NCI-H1694 (cell line): ENCODE results near the gene PREP.
A peak's percentile ranks its signal among the peaks of the same experiment; 100 is the strongest.
"Not testable (repeated sequence)": the region's sequence is repeated elsewhere in the genome, so short reads cannot be mapped to it uniquely, and the experiment has no call there.

Source experiments
- DNase-seq: peaks from one replicate; lab custom pipeline; 2025; lab: John Stamatoyannopoulos, UW

The PREP gene

DNA sequence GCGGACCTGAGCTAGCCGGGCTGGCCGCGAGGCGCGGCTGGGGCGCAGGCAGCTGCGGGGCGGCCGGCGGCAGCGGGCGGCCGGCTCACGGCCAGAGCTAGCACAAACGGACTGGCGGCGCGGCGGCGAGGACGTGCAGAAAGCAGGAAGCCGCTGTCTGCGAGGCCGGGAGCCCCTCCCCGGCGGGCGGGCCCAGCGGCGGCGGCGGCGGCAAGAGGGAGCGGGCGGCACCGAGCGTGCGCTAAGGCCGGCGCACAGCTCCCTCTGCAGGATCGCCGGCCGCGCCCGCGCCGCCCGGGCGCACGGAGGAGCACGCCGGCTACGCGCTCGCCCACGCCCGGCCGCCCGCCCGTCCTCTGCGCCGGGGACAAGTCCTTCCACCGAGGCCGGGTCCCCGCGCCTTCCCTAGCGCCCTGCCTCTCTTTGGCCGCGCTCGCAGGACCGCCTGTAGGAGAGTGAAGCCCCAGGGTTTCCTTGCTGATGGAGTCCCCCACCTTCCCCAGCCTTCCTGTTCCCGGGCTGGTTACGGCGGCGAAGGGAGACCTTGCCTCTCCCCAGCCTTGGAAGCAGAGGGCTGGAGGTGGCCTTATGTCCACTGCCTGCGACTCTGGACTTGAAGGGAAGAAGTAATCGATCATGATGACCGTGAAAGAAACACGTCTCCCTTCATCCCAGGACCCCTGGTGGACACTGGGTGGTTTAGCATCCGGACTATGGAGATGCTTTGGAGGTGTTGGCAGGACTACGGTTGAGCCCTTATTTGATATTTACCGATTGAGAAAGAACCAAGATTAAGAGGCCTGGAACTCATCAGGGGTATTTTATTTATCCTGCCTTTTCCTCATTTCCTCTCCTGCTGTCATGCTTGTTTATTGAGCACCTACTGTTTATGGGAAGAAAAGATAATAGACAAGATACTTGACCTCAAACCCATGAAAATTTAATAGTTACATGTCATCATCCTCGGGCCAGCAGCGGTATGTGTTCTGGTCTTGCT lies at the start of gene PREP:
PREP (minus strand) TSS at position 144 of the 997 bp plus-strand sequence. CDS start 191 bp downstream, outside the sequence.
- DNase-seq = peak; percentile 42

DNA sequence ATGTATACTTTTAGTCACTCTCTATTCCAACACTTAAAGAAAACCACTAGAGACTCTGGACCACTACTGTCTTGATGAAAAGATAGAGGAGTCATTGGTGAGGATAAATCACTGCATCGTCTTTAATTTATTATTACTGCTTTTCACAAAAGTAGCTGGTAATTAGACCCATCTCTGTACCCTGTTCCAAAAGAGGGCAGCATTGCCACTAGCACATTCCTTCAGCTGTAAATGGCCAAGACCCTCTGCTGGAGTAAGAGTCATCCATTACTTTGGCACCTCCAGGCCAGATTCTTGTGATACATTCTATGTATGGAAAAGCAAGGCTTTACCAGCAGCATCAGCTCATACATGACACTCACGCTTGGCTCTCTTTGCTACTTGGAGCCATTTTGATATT lies 49.5 kb upstream of the PREP start:
- no peak for DNase-seq

DNA sequence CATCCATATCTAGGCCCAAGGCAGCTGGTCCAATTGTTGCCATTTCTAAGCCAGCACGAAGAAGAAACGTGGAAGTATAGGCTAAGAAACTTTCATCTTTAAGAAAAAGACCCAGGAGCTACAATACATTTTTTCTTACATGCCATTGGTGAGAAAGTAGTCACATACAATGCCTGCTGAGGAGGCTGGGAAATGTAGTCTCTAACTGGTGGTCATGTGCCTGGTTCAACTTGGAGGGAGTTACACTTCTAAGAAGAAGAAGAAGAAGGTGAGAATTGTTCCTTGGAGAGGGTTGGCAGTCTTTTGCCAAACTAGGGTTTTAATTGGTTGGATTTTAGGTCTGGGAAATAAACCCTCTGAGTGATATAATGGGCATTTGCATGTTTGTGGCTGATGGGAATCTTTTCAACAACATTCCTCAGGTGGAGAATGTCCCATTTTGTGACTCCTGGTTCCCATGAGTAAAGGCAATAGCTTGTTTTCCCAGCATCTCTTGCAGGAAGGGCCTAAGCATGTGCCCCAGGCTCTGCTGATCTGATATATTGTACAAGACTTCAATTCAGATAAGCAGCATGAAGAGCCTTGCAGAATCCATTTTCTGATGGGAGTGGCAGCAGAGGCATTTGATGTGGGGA lies 47.0 kb upstream of the PREP start:
- DNase-seq = no peak

DNA sequence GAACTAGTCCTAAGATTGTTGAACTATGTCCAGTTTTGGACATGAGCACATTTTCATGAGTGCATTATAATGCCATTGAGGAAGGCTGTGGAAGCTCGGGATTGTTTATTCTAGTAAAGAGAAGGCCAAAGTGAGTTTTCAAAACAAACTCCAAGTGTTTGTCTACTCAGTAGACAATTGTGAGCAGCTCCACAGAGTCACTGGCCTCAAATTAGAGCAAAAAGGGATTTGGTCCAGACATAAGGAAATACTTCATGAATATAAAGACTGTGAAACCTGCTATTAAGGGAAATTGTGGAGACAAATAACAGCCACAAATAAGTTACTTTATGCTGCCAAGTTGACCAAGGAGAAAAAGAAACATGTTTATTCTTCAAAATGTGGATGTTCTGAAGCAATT lies 42.6 kb upstream of the PREP start:
- DNase-seq = no peak

DNA sequence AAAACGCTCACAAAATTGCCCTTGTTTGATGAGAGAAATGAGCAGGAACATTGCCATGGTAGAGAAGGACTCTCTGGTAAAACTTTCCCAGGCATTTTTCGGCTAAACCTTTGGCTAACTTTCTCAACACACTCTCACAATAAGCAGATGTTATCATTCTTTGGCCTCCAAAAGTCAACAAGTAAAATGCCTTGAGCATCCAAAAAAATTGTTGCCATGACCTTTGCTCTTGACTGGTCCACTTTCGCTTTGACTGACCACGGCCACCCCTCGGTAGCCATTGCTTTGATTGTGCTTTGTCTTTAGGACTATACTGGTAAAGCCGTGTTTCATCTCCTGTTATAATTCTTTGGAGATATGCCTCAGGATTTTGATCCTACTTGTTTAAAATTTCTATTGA lies 41.1 kb upstream of the PREP start:
- DNase-seq = no peak

DNA sequence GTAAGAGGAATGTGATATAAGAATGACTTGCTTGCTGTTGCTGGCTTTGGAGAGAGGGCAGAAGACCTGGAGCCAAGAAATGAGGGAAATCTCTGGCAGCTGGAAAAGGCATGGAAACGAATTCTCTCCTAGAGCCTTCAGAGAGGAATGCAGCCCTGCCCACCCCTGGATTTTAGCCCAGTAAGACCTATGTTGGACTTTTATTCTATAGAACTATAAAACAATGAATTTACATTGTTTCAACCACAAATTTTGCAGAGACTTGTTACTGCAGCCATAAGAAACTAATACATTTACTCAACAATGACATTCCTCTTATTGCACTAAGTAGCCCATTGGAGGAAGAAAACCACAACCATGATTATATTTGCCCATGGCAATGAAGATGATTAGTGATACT lies 39.5 kb upstream of the PREP start:
- DNase-seq = no peak

DNA sequence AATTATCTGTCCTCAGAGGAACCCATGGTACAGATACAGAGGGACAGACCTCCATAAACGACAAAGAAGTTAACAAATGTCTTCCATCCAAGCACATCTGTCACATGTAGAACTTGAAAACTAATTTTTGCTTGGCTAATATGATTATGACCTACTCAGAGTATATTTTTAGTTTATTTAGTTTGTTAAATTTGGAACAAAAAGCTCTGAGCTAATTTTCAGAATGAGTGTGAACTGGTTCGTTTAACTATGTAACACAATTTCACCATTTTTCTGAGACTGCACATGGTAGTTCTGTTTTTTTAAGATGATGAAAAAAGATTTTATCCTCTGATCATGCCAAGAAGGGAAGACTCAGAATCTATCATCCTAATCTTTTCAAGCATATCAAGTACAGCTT lies 34.4 kb upstream of the PREP start:
- DNase-seq = no peak

DNA sequence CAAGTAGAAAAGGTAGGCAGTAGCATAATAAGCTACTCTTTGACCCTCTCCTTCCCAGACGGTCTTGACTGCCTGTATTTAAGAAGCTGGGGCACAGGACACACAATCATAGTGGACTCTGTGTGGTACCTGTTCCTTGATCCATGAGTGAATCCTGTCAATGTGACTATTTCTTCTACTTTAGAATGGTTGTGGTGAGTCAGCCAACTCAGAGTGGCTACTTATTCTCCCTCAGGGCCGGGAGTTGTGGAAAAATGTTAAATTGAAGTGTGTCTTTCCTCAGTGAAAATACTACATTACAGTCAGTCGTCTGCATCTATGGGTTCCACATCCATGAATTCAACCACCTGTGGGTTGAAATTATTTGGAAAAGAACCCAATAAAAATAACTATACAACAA lies 30.8 kb upstream of the PREP start:
- no peak for DNase-seq

DNA sequence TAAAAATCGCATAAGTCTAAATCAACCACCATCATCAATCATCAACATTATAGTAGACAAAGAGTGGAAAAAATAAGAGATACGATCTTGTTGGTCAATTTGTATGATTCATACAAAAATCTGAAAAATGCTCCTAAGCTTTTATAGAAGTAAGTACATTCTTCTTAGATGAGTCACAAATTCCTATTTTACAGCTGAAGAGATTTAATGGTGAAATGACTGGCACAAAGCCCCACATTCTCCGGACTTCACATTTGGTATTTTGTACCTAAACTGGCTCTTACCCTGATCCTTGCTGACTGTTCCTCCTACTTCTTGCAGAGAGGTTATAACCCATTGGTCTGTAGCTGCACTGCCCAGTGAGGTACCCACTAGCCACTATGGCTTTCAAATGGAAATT lies 29.9 kb upstream of the PREP start:
- no peak for DNase-seq

DNA sequence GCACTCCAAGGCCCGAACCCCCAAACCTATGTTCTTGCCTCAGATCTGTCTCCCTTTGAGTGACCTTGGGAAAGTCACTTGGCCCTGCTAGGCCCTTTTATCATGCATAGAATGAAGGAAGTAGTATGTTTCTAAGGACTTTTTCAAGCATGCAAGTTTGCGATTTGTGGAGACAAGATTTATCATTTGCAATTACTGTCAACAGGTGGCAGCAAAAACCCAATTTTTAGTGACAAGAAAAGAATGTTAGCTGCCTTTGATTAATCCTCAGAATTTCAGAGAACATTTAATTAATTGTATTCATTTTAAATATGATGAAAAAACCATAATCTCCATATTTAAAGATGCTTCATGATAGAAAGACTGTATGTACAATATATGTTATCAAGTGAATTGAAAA lies 28.3 kb upstream of the PREP start:
- peak; percentile 24 for DNase-seq

DNA sequence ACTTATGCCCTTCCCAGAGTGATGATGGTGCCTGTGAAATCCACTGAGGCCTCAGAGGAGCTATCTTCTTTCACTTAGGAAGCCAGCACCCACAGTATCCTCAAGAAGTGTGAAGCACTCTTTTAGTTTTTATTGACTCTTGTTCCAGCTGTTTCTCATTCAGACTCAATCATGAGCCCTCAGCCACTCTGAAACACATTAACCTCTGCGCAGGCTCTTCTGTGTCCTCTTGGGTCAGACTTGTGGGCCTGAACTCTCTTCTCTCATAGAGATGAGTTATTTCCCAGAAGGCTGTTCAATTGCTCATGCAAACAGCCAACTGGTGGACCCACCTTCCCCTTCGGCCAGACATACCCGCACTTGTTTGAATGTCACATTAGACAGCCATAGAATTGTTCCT lies 27.8 kb upstream of the PREP start:
- no peak for DNase-seq

DNA sequence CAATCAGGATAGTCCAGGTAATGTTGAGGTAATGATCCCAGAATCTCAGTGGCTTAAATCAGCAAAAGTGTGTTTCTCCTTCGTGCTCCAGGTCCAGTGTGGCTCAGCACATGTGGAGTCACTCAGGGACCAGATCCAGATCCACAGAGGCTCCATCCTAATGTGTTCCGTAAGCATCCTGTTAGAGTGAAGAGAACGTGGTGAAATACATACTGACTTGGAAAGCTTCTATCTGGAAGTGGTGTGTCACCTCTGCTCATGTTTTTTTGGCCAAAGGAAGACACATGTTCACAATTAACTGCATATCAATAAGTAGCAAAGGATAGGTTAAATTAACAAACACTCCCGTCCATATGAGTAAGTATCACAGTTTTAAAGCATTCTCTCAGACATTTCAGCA lies 26.8 kb upstream of the PREP start:
- DNase-seq = no peak

DNA sequence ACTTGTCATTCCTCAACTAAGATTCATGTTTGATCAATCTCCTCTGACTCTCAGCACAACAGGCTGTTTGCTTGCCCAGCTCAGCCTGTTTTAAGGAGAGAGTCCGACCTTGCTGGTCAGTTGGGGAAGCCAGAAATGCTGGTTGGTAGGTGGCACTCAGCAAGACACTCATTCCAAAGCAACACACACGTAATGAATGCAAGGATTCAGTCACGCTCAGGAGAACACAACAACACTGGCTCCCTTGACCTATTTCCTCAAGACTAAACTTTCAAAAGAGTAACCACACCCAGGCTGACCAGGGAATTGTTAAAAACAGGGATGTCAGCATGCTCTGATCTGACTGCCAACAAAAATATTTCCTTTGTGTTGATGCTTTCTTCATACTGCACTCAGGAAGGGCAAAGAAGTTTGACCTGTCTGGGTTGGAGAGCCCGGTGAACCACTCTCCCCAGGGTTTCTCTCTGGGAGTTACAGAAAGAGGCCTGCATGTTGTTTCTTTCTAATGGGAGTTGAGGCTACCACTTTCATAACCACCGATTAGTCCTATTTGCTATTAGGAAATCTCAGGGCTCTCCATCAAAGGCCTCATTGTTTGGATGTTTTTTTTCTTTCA lies 25.6 kb upstream of the PREP start:
- no peak for DNase-seq

DNA sequence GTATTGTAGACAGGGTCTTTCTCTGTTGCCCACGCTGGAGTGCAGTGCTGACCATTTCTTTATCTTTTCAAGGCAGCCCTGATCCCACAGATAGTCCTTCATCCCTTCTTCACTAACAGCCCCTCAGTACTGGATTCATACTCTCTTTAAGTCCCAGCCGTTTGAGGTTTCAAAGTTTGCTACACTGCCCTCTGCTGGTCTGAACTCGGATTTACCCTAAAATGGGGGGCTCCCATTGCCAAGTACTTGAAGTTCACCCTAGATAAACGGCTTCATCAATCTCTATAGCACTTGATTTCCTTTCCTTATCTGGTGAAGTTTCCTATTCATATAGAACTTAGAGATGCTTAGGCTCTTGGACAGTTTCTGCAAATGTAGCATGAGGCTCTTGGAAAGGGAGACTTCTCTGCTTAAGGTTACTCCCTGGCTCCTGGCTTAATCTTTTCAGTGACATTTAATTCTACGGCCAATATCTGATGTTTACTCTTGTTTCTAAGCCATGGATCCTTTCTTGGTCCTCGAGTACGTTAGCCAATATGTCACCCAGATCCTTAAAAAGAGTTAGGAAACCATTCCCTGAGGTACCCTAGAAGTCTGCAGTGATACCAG lies 21.4 kb upstream of the PREP start:
- peak; percentile 45 for DNase-seq

DNA sequence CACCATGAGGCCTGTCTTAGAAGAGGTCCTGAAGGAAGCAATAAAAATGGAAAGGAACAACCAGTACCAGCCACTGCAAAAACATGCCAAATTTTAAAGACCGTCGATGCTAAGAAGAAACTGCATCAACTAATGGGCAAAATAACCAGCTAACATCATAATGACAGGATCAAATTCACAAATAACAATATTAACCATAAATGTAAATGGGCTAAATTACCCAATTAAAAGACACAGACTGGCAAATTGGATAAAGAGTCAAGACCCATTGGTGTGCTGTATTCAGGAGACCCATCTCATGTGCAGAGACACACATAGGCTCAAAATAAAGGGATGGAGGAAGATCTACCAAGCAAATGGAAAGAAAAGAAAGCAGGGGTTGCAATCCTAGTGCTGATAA lies 14.1 kb upstream of the PREP start:
- not testable (repeated sequence) for DNase-seq

DNA sequence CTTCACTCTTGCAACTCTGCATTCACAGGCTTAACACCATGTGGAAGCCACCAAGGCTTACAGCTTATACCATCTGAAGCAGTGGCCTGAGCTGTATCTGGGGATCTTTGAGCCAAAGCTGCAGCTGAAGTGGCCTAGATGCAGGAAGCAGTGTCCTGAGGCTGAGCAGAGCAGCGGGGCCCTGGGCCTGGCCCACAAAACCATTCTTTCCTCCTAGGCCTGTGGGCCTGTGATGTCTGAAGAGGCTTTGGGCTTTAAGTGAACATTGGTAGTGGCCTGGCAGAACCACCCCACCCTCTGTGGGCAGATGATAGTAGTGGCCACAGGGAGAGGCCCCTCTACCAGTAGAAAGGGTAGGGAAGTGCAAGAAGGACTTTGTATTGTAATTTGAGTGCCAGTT lies 6.9 kb upstream of the PREP start:
- DNase-seq = no peak

DNA sequence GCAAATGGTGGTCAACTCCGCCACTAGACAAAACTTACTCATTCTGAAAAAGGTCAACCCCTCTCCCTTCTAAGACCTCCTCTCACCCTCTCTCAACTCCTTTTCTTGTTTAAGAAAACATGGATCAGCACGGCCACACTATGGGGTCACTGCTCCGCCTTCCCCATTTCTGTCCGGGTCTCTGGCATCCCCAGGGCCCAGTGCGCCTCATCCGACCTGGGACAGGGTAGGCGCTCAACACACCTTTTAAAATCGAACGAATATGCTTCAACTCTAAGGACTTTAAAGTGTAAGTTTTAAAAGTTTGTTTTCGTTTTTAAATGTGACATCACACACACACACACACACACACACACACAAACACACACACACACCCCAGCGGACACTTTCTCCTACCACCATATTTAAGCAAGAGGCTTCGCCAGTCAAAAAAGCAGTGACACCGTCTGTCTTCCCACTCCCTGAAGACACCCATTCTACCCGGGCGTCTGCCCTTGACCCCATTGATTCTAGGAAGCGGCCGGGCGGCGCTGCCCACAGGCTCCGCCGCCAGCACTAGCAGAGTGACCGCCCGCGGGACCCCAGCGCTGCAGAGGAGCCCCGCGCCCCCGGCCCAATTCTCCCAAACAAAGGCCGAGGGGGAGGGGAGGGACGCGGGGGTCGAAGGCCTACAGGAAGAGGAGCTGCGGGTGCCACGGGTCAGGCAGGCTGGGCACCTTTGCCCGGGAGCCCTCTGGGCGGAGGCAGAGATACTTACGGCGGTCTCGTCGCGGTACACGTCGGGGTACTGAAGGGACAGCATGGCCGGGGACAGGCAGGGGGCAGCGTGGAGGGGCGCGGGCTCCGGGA lies 568 bp downstream of the PREP start:
- peak; percentile 7 for DNase-seq

DNA sequence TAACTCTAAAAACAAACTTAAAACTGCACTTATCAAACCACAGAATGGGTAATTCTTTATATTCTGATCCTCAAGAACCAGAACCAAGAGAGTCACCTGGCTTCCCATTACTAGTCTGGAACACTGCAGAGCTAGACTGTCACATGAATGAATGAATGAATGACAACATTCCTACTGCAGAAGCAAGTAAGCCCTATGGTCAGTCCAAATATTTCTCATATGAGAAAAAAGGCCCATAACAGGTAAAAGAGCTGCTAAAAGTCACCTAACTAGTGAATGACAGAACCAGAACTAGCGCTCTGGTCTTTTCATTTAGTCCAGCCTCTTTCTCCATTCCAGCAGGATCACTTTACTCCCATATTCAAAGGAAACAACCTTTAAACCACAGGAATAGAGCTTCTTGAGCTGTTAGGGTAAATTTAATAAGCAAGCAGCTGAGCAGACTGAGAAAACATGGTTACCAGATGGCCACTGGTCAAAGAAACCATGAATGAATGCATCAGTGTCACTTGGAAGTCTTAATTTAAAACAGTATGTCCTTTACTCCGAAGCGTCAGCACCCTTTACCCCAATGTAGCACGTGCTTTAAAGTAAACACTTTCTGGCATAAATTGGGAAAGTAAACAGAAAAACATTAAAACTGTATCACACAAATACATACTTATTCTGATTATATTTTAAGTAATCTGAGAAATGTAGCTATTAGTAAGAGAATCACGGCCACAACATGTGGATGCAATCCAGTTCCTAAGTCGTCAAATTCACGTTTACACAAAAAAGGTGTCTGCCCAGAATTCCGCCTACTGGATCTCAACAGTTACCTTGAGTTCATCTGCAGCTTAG lies 1.4 kb downstream of the PREP start:
- DNase-seq = no peak

DNA sequence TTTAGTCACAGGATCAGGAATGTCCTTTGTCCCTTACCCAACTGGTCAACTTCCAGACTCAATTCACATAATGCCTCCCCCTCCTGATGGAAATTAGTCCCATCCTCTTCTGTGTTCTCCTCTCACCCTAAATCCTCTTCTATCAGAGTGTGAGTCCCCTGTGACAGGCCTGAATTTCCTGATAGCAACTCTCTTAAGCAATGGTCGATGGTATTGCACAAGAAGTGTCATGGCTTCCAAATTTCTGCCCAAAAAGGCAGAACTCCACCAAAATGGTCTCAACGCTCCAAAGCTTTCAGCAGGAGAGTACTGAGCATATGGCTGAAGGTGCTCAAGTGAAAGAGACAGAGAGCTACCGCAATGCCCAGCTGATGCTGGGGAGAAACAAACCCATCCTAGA lies 2.4 kb downstream of the PREP start:
- DNase-seq = no peak

DNA sequence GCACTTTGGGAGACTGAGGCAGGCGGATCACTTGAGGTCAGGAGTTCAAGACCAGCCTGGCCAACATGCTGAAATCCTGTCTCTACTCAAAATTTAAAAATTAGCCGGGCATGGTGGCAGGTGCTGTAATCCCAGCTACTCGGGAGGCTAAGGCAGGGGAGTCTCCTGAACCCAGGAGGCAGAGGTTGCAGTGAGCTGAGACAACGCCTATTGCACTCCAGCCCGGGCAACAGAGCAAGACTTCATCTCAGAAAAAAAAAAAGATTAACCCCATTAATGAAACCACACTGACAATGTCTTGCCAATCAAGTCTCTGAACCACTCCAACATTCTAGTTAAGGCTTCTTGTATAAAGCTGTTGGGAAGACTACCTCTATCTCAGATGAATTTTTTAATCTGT lies 4.0 kb downstream of the PREP start:
- no peak for DNase-seq

DNA sequence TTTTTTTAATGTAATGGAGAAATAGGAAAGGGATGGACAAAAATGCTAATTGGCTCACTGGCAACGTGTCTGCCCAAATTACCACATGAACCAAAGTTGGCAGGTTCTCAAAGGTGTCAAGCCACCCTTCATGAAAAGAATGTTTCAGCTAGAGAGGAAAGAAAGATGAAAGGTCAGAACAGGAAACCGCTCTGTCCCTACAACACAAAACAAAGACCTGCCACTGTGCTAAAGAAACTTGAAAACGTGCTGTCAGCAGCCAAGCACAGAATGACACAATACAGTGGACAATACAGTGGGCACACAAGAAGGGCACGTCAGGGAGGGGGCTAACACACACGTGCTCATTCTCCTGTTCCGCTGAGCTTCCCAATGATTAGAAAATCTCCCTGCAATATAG lies 4.9 kb downstream of the PREP start:
- no peak for DNase-seq
